Measurements from ENCODE around the gene TMEM191B.
"Not testable (repeated sequence)": the region's sequence is repeated elsewhere in the genome, so short reads cannot be mapped to it uniquely, and the experiment has no call there.

- TF ChIP-seq CTCF (conservative IDR thresholded peaks at IDR 0.05; ENCODE audit: low read depth, low read length); EZH2 (IDR thresholded peaks at IDR 0.05; ENCODE audit: borderline replicate concordance, low read depth, low read length, poor library complexity, severe bottlenecking): not testable (repeated sequence)
These were observed 30.9 kb downstream of the TMEM191B start for GRCh38 chr22:18558516-18558915.

All from A673 (cell line).